Stimulated activated CD4-positive, alpha-beta T cell treated with anti-CD3 and anti-CD28 coated beads, Interleukin-12 subunit alpha, Interleukin-12 subunit beta, amount 100 ng/mL, for 48 hours (primary cell): Measurements from ENCODE around the gene ARHGDIG.
"Not testable (repeated sequence)": the region's sequence is repeated elsewhere in the genome, so short reads cannot be mapped to it uniquely, and the experiment has no call there.

Experiments used
- DNase-seq, 3 donors: peaks; one replicate each; pipeline ENCODE4 v3.0.0-alpha.2; 2020; ENCODE audit warnings: low read depth in 2 of 3, low spot score in 1 of 3

Gene ARHGDIG

GRCh38 chr16:280552-280951, at the start of gene ARHGDIG:
TSS of gene ARHGDIG (plus strand) at chr16:280591. CDS start at chr16:280681, 90 bp downstream.
- no peak for DNase-seq

- no peak for DNase-seq
These were observed 49.4 kb upstream of the ARHGDIG start for GRCh38 chr16:230949-231348.

GRCh38 chr16:234468-235305, 45.7 kb upstream of the ARHGDIG start, which contains the start of gene FAM234A:
TSS of gene FAM234A (plus strand) at chr16:234821. CDS start at chr16:254414, 19,593 bp downstream.
- peak; percentile 90 to 96 (median 91) for DNase-seq

GRCh38 chr16:239948-240277, 40.5 kb upstream of the ARHGDIG start:
- DNase-seq, result no peak

GRCh38 chr16:240559-240958, 39.8 kb upstream of the ARHGDIG start:
- DNase-seq, result no peak

DNA sequence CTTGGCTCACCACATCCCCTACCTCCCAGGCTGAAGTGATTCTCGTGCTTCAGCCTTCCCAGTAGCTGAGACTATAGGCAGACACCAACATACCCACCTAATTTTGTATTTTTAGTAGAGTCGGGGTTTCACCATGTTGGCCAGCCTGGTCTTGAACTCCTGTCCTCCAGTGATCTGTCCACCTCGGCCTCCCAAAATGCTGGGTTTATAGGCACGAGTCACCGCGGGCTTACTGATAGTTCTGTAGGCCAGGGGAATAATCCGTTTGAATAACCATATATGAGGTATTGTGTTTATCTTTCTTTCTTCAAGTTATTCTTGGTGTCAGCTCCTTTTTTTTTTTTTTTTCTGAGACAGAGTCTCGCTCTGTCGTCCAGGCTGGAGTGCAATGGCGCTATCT, 38.1 kb upstream of the ARHGDIG start:
- DNase-seq, result no peak

DNA sequence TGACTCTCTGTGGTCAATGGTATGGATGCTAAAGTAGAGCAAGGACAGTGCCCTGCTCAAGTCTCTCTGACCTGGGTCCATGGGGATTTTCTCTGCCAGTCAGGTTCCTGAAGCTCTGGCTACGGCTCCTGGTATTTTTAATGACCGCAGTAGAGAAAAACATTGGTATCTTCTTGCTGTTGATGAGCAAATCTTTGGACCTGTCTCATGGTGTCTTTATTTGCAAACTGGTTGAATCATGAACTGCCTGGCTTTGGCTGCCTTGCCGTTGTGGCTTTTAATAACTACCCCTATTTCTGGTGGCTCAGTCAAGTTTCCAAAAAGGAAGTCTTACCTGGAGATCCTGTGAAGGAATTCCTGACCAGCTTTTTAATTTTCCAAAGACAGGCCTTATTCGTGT, 37.0 kb upstream of the ARHGDIG start:
- DNase-seq, result no peak

DNA sequence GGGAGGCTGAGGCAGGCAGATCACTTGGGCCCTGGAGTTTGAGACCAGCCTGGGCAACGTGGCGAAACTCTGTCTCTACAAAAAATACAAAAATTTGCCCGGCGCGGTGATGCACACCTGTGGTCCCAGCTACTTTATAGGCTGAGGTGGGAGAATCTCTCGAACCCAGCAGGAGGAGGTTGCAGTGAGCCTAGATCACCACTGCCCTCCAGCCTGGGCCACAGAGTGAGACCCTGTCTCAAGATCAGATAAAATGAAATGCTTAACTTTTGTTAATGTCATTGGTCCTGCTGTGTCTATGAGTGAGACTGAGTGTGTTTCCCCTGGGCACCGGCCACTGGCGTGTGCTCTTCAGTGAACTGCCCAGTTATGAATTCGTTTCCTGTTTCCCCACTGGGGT, 35.3 kb upstream of the ARHGDIG start:
- no peak for DNase-seq

- no peak for DNase-seq
These were observed 33.4 kb upstream of the ARHGDIG start for GRCh38 chr16:247027-247426.

DNA sequence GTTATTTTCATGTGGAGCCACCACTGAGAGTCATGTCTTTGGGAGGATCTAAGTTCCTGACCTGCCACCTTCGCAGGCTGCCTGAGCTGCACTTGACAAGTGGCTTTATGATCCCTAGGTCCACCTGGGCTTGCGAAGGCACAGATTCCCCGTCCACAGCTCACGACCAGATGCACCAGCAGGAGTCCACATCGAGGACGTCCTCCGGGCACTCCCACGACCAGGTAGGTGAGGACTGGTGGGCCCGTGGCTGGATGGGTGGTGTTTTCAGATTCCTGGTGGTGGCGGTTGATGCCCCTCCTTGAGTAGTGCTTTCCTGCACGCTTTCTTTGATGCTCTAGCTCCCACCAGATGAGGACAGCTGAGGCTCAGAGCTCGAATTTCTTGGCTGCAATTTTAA, 31.0 kb upstream of the ARHGDIG start:
- DNase-seq, result no peak

DNA sequence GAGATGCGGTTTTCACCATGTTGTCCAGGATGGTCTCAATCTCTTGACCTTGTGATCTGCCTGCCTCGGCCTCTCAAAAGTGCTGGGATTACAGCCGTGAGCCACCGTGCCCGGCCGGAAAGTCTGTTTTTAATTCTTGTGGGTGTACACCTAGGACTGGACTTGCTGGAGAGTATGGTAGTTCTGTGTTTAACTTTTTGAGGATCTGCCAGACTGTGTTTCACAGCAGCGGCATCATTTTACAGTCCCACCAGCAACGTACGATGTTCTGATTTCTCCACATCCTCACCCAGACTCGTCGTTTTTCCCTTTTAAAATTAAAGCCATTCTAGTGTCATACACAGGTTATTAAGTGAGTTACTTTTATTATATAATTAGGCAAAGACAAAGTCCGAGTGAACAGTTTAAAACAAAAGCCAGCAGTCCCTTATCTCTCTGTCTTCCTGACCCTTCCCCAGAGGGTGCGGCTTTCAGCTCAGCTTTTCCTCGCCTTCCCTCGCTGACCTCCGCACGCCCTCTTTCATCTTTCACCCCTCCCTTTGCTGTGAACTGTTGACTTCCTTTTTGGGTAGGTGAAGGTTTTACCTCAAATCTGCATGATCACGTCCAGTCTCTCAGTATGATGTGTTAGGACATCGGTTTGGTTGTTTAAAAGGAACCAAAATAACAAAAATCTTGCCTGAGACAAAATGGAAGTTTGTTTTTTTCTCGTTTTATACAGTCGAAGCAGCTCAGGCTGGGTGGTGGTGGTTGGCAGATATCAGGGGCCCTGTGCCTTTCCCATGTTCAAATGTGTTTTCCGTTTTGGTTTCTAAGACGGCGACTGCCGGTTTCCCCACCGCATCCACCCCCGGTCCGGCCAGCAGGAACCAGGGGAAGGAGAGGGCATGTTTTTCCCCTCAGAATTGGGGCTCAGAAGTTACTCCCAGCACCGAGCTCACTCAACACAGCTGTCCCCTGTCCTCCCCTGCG, 27.7 kb upstream of the ARHGDIG start:
- no peak for DNase-seq

GRCh38 chr16:253833-254232, 26.6 kb upstream of the ARHGDIG start:
- no peak for DNase-seq

- DNase-seq, result no peak
These were observed 25.9 kb upstream of the ARHGDIG start for GRCh38 chr16:254461-254860.

- DNase-seq, result no peak
These were observed 25.2 kb upstream of the ARHGDIG start for GRCh38 chr16:255183-255582.

DNA sequence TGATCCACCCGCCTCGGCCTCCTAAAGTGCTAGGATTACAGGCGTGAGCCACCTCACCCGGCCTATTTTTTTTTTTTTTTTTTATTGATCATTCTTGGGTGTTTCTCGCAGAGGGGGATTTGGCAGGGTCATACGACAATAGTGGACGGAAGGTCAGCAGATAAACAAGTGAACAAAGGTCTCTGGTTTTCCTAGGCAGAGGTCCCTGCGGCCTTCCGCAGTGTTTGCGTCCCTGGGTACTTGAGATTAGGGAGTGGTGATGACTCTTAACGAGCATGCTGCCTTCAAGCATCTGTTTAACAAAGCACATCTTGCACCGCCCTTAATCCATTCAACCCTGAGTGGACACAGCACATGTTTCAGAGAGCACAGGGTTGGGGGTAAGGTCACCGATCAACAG, 22.3 kb upstream of the ARHGDIG start:
- not testable (repeated sequence) for DNase-seq

DNA sequence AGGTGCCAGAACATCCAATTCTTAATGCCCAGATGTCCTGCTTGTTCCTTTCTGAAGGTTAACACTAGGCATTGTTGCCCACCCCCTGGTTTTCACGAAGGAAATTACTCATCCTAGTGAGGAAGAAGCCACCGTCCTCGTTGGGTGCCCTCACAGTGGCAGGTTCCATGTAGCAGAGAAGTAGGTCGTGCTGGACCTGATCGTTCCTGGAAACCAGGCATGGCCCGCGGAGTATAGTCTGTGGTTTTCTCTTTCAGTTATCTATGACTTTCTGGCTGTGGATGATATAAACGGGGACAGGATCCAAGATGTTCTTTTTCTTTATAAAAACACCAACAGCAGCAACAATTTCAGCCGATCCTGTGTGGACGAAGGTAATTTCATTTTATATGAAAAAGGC, 21.2 kb upstream of the ARHGDIG start:
- no peak for DNase-seq

DNA sequence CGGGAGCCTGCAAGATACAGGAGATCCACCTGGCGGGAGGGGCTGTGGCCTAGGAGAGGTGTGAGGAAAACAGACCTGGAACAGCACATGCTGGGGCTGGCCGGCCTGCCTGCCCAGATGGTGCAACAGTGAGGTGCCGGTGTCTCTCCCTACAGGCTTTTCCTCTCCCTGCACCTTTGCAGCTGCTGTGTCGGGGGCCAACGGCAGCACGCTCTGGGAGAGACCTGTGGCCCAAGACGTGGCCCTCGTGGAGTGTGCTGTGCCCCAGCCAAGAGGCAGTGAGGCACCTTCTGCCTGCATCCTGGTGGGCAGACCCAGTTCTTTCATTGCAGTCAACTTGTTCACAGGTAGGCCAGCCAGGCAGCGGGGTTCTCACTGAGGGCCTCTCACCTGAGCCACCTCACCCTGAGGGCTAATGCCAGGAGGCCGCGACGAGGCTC, 20.6 kb upstream of the ARHGDIG start:
- no peak for DNase-seq

DNA sequence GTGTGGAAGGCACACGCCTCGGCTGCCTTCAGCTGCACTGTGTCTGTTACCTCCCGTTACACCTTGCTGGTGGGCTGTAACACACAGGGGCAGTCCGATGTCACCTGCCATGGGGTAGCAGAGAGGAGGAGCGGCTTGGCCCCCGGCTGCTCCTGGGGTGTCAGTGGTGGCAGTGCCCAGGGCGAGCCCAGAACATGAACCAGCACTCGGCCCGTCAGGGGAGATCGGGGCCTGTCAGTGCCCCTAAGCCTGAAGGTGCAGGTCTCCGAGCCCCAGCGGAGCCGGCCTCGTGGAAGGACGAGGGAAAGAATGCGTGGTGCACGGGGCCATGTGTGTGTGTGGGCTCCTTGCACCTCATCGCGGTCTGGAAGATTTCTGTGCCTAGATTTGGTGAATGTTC, 20.1 kb upstream of the ARHGDIG start:
- DNase-seq, result no peak

GRCh38 chr16:261031-261691, 19.2 kb upstream of the ARHGDIG start:
- DNase-seq, result no peak

DNA sequence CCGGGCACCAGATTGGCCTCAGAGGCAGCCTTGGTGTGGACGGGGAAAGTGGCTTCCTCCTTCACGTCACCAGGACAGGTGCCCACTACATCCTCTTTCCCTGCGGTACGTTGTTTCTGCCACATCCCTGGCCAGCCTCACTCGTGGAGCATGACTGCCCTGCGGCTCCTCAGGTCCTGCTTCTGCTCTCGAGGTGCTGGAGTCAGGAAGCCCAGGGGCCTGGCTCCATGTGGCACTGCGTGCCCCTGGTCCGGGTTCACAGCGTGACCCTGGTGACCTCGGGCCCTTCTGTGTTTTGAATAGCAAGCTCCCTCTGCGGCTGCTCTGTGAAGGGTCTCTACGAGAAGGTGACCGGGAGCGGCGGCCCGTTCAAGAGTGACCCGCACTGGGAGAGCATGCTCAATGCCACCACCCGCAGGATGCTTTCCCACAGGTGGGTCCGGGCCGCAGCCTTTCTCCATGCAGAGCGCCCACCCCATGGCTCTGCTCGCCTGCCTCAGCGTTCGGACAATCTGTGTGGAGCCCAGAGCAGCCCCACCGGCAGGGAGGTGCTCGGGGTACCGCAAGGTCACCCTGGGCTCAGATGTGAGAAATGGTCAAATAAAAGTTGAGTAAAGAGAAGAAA, 18.2 kb upstream of the ARHGDIG start:
- no peak for DNase-seq

DNA sequence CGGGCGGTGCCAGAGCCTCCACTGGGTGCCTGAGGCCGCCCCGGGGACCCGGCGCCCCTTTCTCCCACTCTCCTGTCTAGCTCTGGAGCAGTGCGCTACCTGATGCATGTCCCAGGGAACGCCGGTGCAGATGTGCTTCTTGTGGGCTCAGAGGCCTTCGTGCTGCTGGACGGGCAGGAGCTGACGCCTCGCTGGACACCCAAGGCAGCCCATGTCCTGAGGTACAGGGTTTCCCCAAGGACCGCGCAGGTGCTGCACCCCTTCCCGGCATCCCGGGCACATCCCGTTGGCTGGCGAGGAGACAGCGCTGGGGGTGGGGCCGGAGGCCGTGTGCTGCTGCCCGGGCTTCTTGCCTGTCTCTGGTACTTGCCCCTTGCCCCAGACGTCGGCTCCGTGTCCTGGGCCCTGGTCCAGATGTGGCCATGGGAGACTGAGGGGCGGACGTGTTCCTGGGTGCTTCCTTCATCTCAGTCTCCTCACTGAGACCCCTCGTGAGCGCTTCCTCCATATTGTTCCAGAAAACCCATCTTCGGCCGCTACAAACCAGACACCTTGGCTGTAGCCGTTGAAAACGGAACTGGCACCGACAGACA, 17.1 kb upstream of the ARHGDIG start:
- DNase-seq, result no peak
